Measurements from ENCODE around the gene PKD2.

DNA sequence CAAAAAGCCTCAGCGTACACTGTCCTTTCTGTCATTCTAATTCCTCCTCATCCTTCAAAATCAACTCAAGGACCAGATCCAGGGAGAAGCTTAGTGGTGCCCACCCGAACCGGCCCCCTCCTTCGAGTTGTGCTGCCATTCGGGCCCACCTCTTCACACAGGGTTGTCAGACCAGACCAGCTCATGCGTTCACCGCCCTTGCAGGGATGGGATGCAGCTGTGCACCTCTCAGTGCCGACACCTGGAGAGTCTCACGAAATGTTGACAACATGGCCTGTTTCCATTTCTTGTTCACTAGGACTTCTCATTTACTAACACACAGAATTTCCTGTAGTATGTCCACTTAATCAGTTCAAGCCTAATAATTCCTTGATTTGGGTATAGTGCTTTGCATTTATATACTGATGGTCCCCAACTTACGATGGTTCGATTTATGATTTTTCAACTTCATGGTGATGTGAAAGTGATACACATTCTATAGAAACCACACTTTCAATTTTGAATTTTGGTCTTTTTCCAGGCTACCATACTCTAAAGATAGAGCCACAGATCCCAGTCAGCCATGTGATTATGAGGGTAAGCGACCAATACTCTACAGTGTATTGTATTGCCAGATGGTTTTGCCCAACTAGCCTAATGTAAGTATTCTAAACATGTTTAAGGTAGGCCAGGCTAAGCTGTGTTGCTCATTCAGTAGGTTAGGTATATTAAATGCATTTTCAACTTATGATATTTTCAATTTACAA lies 23.3 kb downstream of the PKD2 start:
- TF ChIP-seq POLR2A (IDR thresholded peaks at IDR 0.05) (no peak), CTCF (IDR thresholded peaks at IDR 0.05) (no peak)
